Ascending aorta (tissue), 2 donors: ENCODE measurements around the gene SOD2. TPM values are rescaled to one million over a fixed set of nuclear protein-coding genes. Genes with fewer than 3 reads are reported as not detected.
A peak's percentile ranks its signal among the peaks of the same experiment; 100 is the strongest.
"Not testable (repeated sequence)": the region's sequence is repeated elsewhere in the genome, so short reads cannot be mapped to it uniquely, and the experiment has no call there.

ENCODE experiments used
- DNase-seq, 2 donors: peaks; one replicate each; pipeline ENCODE4 v3.0.0-alpha.2; 2019; ENCODE audit warnings: low spot score in 2 of 2
- H3K27ac ChIP-seq, 2 donors: fragments of 200-600 bp; sonication (generic); one replicate each; pipeline ENCODE4 v1.5.1; 2016 to 2017; ENCODE audit warnings: mild to moderate bottlenecking in 1 of 2
- H3K27me3 ChIP-seq: fragments of 200-600 bp; sonication (generic); one replicate; pipeline ENCODE4 v1.5.1; 2017
- H3K36me3 ChIP-seq, 2 donors: fragments of 200-600 bp; sonication (generic); one replicate each; pipeline ENCODE4 v1.5.1; 2016
- H3K4me1 ChIP-seq, 2 donors: fragments of 200-600 bp; sonication (generic); one replicate each; pipeline ENCODE4 v1.5.1; 2016 to 2017; ENCODE audit warnings: mild to moderate bottlenecking in 1 of 2
- H3K4me3 ChIP-seq, 2 donors: fragments of 200-600 bp; sonication (generic); one replicate each; pipeline ENCODE4 v1.5.1; 2016 to 2017; ENCODE audit warnings: mild to moderate bottlenecking in 1 of 2
- H3K9me3 ChIP-seq, 2 donors: fragments of 200-600 bp; sonication (generic); one replicate each; pipeline ENCODE4 v1.5.1; 2016
- CTCF ChIP-seq, 3 experiments: fragments of 200-600 bp in 2 of 3; fragments of 450-650 bp in 1 of 3; sonication (generic) in 2 of 3; IDR thresholded peaks; one replicate each; pipeline ENCODE4 v1.5.1; 2016 to 2019; ENCODE audit warnings: antibody characterized with exemption in 3 of 3, mild to moderate bottlenecking in 1 of 3, moderate library complexity in 1 of 3
- intact Hi-C: fragments of 100-400 bp; cut with DNase I; formaldehyde crosslinking; loops from one replicate; pipeline ENCODE4 v1.15.1; 2023
- total RNA-seq: library from RNA; depleted of rRNA; stranded (reverse); fragments of >200 nt; gene quantifications from one replicate; pipeline ENCODE4 v1.1.0, GENCODE V29; 2016

Gene SOD2
- total RNA-seq, 1 donor from 2014 or later = 205 TPM

GRCh38 chr6:159665868-159666635 lies 27.0 kb downstream of the SOD2 start:
- no peak for DNase-seq
- H3K27ac ChIP-seq = no peak overlapping the region
- no peaks in the 10 kb centered on the region for H3K4me1 ChIP-seq
- H3K27me3 ChIP-seq = no peaks in the 10 kb centered on the region
- no peak for TF ChIP-seq CTCF (IDR thresholded peaks at IDR 0.05)
- intact Hi-C loops = no loop called here
- H3K36me3 ChIP-seq = peaks cover 8 to 23% of the 10 kb centered on the region in 2 donors
- no peak overlapping the region for H3K4me3 ChIP-seq
- peaks cover 0 to 6% of the 10 kb centered on the region in 2 donors for H3K9me3 ChIP-seq

- H3K27me3 ChIP-seq, H3K9me3 ChIP-seq, H3K36me3 ChIP-seq, H3K4me1 ChIP-seq, intact Hi-C loops, DNase-seq, H3K27ac ChIP-seq, H3K4me3 ChIP-seq: not testable (repeated sequence)
Measured at GRCh38 chr6:159663368-159663889, 29.6 kb downstream of the SOD2 start.

- H3K36me3 ChIP-seq, H3K27ac ChIP-seq, intact Hi-C loops, H3K4me1 ChIP-seq, H3K4me3 ChIP-seq, H3K27me3 ChIP-seq, DNase-seq, H3K9me3 ChIP-seq: not testable (repeated sequence)
Measured at GRCh38 chr6:159661977-159662376, 31.1 kb downstream of the SOD2 start.

- no peaks in the 10 kb centered on the region for H3K4me1 ChIP-seq
- H3K9me3 ChIP-seq = no peaks in the 10 kb centered on the region
- intact Hi-C loops = loop anchor here (10.0 kb wide), 2 partner anchors 191 to 401 kb away; no protein-coding TSS in a partner anchor
- H3K4me3 ChIP-seq = no peak overlapping the region
- DNase-seq = no peak
- no peaks in the 10 kb centered on the region for H3K36me3 ChIP-seq
- H3K27me3 ChIP-seq = no peaks in the 10 kb centered on the region
- no peak overlapping the region for H3K27ac ChIP-seq
- TF ChIP-seq CTCF (IDR thresholded peaks at IDR 0.05) = no peak
Measured at GRCh38 chr6:159655409-159655988, 37.5 kb downstream of the SOD2 start.

GRCh38 chr6:159654483-159655098 lies 38.5 kb downstream of the SOD2 start:
- Histone ChIP-seq H3K9me3 (no peaks in the 10 kb centered on the region), H3K27ac (no peak overlapping the region), H3K4me1 (no peaks in the 10 kb centered on the region), H3K36me3 (no peaks in the 10 kb centered on the region), H3K4me3 (no peak overlapping the region), H3K27me3 (no peaks in the 10 kb centered on the region)
- intact Hi-C loops = loop anchor here (1.0 to 10.0 kb wide), 4 partner anchors 190 to 486 kb away; no protein-coding TSS in a partner anchor
- no peak for DNase-seq
- TF ChIP-seq CTCF (IDR thresholded peaks at IDR 0.05) = peak; percentile 39 to 73 (median 56)

- no peaks in the 10 kb centered on the region for H3K27me3 ChIP-seq
- no peaks in the 10 kb centered on the region for H3K9me3 ChIP-seq
- intact Hi-C loops = loop anchor here (10.0 kb wide), 2 partner anchors 186 to 396 kb away; no protein-coding TSS in a partner anchor
- no peak overlapping the region for H3K27ac ChIP-seq
- no peak for TF ChIP-seq CTCF (IDR thresholded peaks at IDR 0.05)
- no peak overlapping the region for H3K4me3 ChIP-seq
- no peak for DNase-seq
- H3K4me1 ChIP-seq = no peaks in the 10 kb centered on the region
- H3K36me3 ChIP-seq = no peaks in the 10 kb centered on the region
Measured at GRCh38 chr6:159650314-159650713, 42.7 kb downstream of the SOD2 start.
